GM23338 (cell line): ENCODE results near the gene TANGO2. TPM values are rescaled to one million over a fixed set of nuclear protein-coding genes. Genes with fewer than 3 reads are reported as not detected.

Source experiments
- ATAC-seq: fragments of 200-7000 bp; cut with Tn5 transposase; 3 replicates; pipeline ENCODE4 v1.9.1; 2020
- DNase-seq: peaks from one replicate; pipeline ENCODE4 v3.0.0-alpha.2; 2015; ENCODE audit warnings: low spot score
- H2AFZ ChIP-seq: fragments of 200-600 bp; sonication (generic); 2 replicates; pipeline ENCODE4 v1.8.0; 2016; ENCODE audit warnings: antibody characterized with exemption, mild to moderate bottlenecking, moderate library complexity
- H3F3A ChIP-seq: fragments of 200-600 bp; sonication (generic); replicated peaks from 2 replicates; pipeline ENCODE4 v1.8.0; 2017; ENCODE audit warnings: antibody characterized with exemption, mixed run types, low read depth
- H3K27ac ChIP-seq: fragments of 200-600 bp; sonication (generic); 2 replicates; pipeline ENCODE4 v1.6.1; 2016; ENCODE audit warnings: low read depth
- H3K27me3 ChIP-seq: fragments of 200-600 bp; sonication (generic); 2 replicates; pipeline ENCODE4 v1.8.0; 2016; ENCODE audit warnings: mild to moderate bottlenecking, mixed run types, moderate library complexity; ENCODE audit not compliant: insufficient read depth
- H3K36me3 ChIP-seq: fragments of 200-600 bp; sonication (generic); 2 replicates; pipeline ENCODE4 v1.8.0; 2016; ENCODE audit warnings: mild to moderate bottlenecking; ENCODE audit not compliant: insufficient read depth
- H3K4me1 ChIP-seq: fragments of 200-600 bp; sonication (generic); 2 replicates; pipeline ENCODE4 v1.8.0; 2016; ENCODE audit warnings: mild to moderate bottlenecking, moderate library complexity; ENCODE audit not compliant: insufficient read depth
- H3K4me2 ChIP-seq: fragments of 200-600 bp; sonication (generic); 2 replicates; pipeline ENCODE4 v1.7.1; 2017; ENCODE audit warnings: mixed run types
- H3K4me3 ChIP-seq: fragments of 200-600 bp; sonication (generic); 2 replicates; pipeline ENCODE4 v1.6.1; 2016; ENCODE audit warnings: mixed run types
- H3K79me2 ChIP-seq: fragments of 200-600 bp; sonication (generic); replicated peaks from 2 replicates; pipeline ENCODE4 v1.8.0; 2017; ENCODE audit warnings: mild to moderate bottlenecking; ENCODE audit not compliant: insufficient read depth
- H3K9me2 ChIP-seq: fragments of 200-600 bp; sonication (generic); 2 replicates; pipeline ENCODE4 v1.8.0; 2017; ENCODE audit not compliant: insufficient read depth
- H4K20me1 ChIP-seq: fragments of 200-600 bp; sonication (generic); replicated peaks from 2 replicates; pipeline ENCODE4 v1.8.0; 2017; ENCODE audit warnings: mild to moderate bottlenecking; ENCODE audit not compliant: insufficient read depth
- H3K27ac Mint-ChIP-seq: 2 replicates; pipeline ENCODE4 v1.8.0; 2020; ENCODE audit warnings: inconsistent platforms, mild to moderate bottlenecking, moderate library complexity, mixed read lengths
- H3K27me3 Mint-ChIP-seq: 3 replicates; pipeline ENCODE4 v1.8.0; 2022; ENCODE audit warnings: low read depth, mild to moderate bottlenecking, moderate library complexity, mixed read lengths, inconsistent platforms; ENCODE audit not compliant: insufficient read depth, poor library complexity
- H3K36me3 Mint-ChIP-seq: 3 replicates; pipeline ENCODE4 v1.8.0; 2021; ENCODE audit warnings: low read depth, mild to moderate bottlenecking, inconsistent platforms, moderate library complexity, mixed read lengths
- H3K4me1 Mint-ChIP-seq: 3 replicates; pipeline ENCODE4 v1.8.0; 2020; ENCODE audit warnings: mild to moderate bottlenecking, inconsistent platforms, mixed read lengths
- H3K4me3 Mint-ChIP-seq: 3 replicates; pipeline ENCODE4 v1.8.0; 2021; ENCODE audit warnings: moderate library complexity, mild to moderate bottlenecking, inconsistent platforms, mixed read lengths
- H3K9me3 Mint-ChIP-seq: 3 replicates; pipeline ENCODE4 v1.8.0; 2020; ENCODE audit warnings: moderate library complexity, mild to moderate bottlenecking, inconsistent platforms, mixed read lengths
- CREB1 ChIP-seq: fragments of 250-450 bp; sonication (Bioruptor Pico); IDR thresholded peaks from 2 replicates; pipeline ENCODE4 v1.5.0; 2020; ENCODE audit warnings: low read depth, mild to moderate bottlenecking, moderate library complexity
- ETS1 ChIP-seq: IDR thresholded peaks from 2 replicates; pipeline ENCODE4 v1.6.1; 2016; ENCODE audit warnings: antibody characterized with exemption
- EZH2 ChIP-seq: fragments of 200-600 bp; sonication (generic); IDR thresholded peaks from one replicate; pipeline ENCODE4 v1.8.0; 2017; ENCODE audit warnings: antibody characterized with exemption, mild to moderate bottlenecking, low read depth; ENCODE audit not compliant: unreplicated experiment
- EZH2phosphoT487 ChIP-seq: fragments of 200-600 bp; sonication (generic); IDR thresholded peaks from one replicate; pipeline ENCODE4 v1.8.1; 2018; ENCODE audit warnings: antibody characterized with exemption; ENCODE audit not compliant: unreplicated experiment
- JUNB ChIP-seq: IDR thresholded peaks from one replicate; pipeline ENCODE4 v1.6.1; 2016; ENCODE audit warnings: antibody characterized with exemption; ENCODE audit not compliant: unreplicated experiment
- NANOG ChIP-seq: IDR thresholded peaks from 2 replicates; pipeline ENCODE4 v1.6.1; 2016; ENCODE audit warnings: antibody characterized with exemption, borderline replicate concordance
- POLR2AphosphoS5 ChIP-seq: IDR thresholded peaks from 2 replicates; pipeline ENCODE4 v1.6.1; 2016; ENCODE audit warnings: antibody characterized with exemption, low read depth
- STAT1 ChIP-seq: IDR thresholded peaks from one replicate; pipeline ENCODE4 v1.6.1; 2016; ENCODE audit warnings: antibody characterized with exemption; ENCODE audit not compliant: unreplicated experiment
- ZNF114 ChIP-seq: fragments of 250-450 bp; sonication (Bioruptor Pico); IDR thresholded peaks from 2 replicates; pipeline ENCODE4 v1.5.0; 2020; ENCODE audit warnings: mild to moderate bottlenecking, moderate library complexity
- ZNF331 ChIP-seq: fragments of 250-450 bp; sonication (Bioruptor Pico); IDR thresholded peaks from 2 replicates; pipeline ENCODE4 v1.5.0; 2020; ENCODE audit warnings: low read depth, mild to moderate bottlenecking, moderate library complexity
- polyA plus RNA-seq: library from polyadenylated mRNA; unstranded; fragments of >200 nt; fragmentation: Nextera tagmentation; extraction: Ambion mirVana; gene quantifications from 2 replicates; pipeline ENCODE4 v1.2.1, GENCODE V29; 2016
- total RNA-seq: library from RNA; depleted of rRNA; stranded (reverse); fragments of >200 nt; shearing (Covaris generic); gene quantifications from 2 replicates; pipeline ENCODE4 v1.2.3, GENCODE V29; 2014
- TF ChIP-seq, protein P1 (sequence below): fragments of 250-450 bp; sonication (Bioruptor Pico); IDR thresholded peaks from 2 replicates; pipeline ENCODE4 v1.5.0; 2020; ENCODE audit warnings: mild to moderate bottlenecking, moderate library complexity

TANGO2 gene
- total and polyA plus RNA-seq, 2 experiments from 2014 or later: 6.9 to 15.0 TPM

DNA sequence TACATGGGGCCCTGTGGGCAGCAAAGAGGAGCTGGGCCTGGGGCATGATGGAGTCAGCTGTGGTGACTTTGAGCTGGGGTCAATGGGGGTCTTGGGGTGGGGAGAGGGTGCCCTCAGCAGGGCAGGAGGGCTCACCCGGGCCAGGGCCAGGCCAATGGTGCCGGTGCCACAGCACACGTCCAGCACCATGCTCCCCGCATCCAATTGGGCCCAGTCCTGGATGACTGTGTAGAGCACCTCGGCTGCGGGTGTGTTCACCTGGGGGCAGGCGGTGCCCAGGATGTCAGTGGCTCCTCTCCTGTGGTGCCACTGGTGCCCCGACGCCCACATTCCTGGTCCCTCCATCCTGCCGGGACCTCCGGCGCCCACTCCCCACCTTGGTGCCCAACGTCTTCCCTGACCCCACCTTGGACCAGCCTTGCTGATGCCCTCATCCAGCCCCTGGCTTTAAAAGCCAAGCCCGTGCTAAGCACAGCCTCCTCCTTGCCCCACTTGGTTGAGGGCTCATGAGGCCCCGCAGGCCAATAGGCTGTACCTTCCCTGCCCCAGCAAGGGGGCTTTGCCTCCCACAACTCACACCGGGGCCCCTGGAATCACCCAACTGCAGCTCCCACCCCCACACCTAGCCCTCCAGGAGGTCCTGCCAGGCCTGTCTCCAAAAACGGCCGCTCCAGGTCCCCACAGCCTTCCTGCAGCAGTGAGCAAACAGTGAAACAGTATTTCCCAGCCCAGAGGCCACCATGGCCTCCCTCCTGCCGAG is 92.8 kb downstream of the TANGO2 start:
- Mint-ChIP-seq H3K27ac (no peak overlapping the region; the same call in 1 of the 2 replicates), H3K9me3 (no peaks in the 10 kb centered on the region), H3K4me1 (peaks cover 4% of the 10 kb centered on the region), H3K36me3 (peaks cover 55% of the 10 kb centered on the region), H3K27me3 (peaks cover 37% of the 10 kb centered on the region), H3K4me3 (no peak overlapping the region)
- H3K79me2 ChIP-seq: peaks cover 27% of the 10 kb centered on the region
- no peak overlapping the region for H3K4me2 ChIP-seq
- H3K27ac ChIP-seq: no peak overlapping the region
- H3K27me3 ChIP-seq: no peaks in the 10 kb centered on the region
- H3F3A ChIP-seq: peaks cover 25% of the 10 kb centered on the region
- no peak overlapping the region for H3K4me3 ChIP-seq
- peaks cover 8% of the 10 kb centered on the region for H4K20me1 ChIP-seq
- DNase-seq: no peak
- H3K4me1 ChIP-seq: peaks cover 10% of the 10 kb centered on the region
- H3K36me3 ChIP-seq: peaks cover 20% of the 10 kb centered on the region
- ATAC-seq: no peak
- no peaks in the 10 kb centered on the region for H3K9me2 ChIP-seq
- H2AFZ ChIP-seq: no peak overlapping the region
- TF ChIP-seq JUNB (no peak), STAT1 (no peak), EZH2phosphoT487 (no peak), POLR2AphosphoS5 (no peak), ZNF114 (CRISPR knock-in tag) (no peak), NANOG (no peak), EZH2 (no peak), ZNF331 (CRISPR knock-in tag) (no peak), ETS1 (no peak), CREB1 (no peak)
- TF ChIP-seq, protein P1, sequence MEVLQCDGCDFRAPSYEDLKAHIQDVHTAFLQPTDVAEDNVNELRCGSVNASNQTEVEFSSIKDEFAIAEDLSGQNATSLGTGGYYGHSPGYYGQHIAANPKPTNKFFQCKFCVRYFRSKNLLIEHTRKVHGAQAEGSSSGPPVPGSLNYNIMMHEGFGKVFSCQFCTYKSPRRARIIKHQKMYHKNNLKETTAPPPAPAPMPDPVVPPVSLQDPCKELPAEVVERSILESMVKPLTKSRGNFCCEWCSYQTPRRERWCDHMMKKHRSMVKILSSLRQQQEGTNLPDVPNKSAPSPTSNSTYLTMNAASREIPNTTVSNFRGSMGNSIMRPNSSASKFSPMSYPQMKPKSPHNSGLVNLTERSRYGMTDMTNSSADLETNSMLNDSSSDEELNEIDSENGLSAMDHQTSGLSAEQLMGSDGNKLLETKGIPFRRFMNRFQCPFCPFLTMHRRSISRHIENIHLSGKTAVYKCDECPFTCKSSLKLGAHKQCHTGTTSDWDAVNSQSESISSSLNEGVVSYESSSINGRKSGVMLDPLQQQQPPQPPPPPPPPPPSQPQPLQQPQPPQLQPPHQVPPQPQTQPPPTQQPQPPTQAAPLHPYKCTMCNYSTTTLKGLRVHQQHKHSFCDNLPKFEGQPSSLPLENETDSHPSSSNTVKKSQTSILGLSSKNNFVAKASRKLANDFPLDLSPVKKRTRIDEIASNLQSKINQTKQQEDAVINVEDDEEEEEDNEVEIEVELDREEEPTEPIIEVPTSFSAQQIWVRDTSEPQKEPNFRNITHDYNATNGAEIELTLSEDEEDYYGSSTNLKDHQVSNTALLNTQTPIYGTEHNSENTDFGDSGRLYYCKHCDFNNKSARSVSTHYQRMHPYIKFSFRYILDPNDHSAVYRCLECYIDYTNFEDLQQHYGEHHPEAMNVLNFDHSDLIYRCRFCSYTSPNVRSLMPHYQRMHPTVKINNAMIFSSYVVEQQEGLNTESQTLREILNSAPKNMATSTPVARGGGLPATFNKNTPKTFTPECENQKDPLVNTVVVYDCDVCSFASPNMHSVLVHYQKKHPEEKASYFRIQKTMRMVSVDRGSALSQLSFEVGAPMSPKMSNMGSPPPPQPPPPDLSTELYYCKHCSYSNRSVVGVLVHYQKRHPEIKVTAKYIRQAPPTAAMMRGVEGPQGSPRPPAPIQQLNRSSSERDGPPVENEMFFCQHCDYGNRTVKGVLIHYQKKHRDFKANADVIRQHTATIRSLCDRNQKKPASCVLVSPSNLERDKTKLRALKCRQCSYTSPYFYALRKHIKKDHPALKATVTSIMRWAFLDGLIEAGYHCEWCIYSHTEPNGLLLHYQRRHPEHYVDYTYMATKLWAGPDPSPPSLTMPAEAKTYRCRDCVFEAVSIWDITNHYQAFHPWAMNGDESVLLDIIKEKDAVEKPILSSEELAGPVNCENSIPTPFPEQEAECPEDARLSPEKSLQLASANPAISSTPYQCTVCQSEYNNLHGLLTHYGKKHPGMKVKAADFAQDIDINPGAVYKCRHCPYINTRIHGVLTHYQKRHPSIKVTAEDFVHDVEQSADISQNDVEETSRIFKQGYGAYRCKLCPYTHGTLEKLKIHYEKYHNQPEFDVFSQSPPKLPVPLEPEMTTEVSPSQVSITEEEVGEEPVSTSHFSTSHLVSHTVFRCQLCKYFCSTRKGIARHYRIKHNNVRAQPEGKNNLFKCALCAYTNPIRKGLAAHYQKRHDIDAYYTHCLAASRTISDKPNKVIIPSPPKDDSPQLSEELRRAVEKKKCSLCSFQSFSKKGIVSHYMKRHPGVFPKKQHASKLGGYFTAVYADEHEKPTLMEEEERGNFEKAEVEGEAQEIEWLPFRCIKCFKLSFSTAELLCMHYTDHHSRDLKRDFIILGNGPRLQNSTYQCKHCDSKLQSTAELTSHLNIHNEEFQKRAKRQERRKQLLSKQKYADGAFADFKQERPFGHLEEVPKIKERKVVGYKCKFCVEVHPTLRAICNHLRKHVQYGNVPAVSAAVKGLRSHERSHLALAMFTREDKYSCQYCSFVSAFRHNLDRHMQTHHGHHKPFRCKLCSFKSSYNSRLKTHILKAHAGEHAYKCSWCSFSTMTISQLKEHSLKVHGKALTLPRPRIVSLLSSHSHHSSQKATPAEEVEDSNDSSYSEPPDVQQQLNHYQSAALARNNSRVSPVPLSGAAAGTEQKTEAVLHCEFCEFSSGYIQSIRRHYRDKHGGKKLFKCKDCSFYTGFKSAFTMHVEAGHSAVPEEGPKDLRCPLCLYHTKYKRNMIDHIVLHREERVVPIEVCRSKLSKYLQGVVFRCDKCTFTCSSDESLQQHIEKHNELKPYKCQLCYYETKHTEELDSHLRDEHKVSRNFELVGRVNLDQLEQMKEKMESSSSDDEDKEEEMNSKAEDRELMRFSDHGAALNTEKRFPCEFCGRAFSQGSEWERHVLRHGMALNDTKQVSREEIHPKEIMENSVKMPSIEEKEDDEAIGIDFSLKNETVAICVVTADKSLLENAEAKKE (CRISPR knock-in tag): no peak
